WTC11 (cell line): ENCODE measurements around the gene TSKU. TPM values are rescaled to one million over a fixed set of nuclear protein-coding genes. Genes with fewer than 3 reads are reported as not detected.

Source experiments
- ATAC-seq: fragments of 200-7000 bp; cut with Tn5 transposase; 2 replicates; pipeline ENCODE4 v1.10.0; 2021; ENCODE audit warnings: mild to moderate bottlenecking, moderate library complexity
- CTCF ChIA-PET: fragments of 300-600 bp; sonication (Branson Sonifier 250); formaldehyde crosslinking; loops from one replicate; lab custom pipeline; 2021; ENCODE audit warnings: antibody characterized with exemption; lab: Charles Lee
- POLR2A ChIA-PET: fragments of 350-600 bp; sonication (Branson Sonifier 250); formaldehyde crosslinking; loops from one replicate; lab custom pipeline; 2021; ENCODE audit warnings: antibody characterized with exemption; lab: Charles Lee
- DNase-seq: peaks from one replicate; pipeline ENCODE4 v3.0.0; 2021; ENCODE audit warnings: low spot score
- H3K27ac Mint-ChIP-seq: 2 replicates; pipeline ENCODE4 v1.8.0; 2021; ENCODE audit warnings: mixed read lengths
- H3K27me3 Mint-ChIP-seq: 2 replicates; pipeline ENCODE4 v1.8.0; 2021; ENCODE audit warnings: low read depth, mild to moderate bottlenecking, moderate library complexity, mixed read lengths
- H3K36me3 Mint-ChIP-seq: 2 replicates; pipeline ENCODE4 v1.8.0; 2021; ENCODE audit warnings: mixed read lengths
- H3K4me1 Mint-ChIP-seq: 2 replicates; pipeline ENCODE4 v1.8.0; 2022; ENCODE audit warnings: mixed read lengths
- H3K4me3 Mint-ChIP-seq: 2 replicates; pipeline ENCODE4 v1.8.0; 2021; ENCODE audit warnings: mild to moderate bottlenecking, moderate library complexity, mixed read lengths
- H3K9me3 Mint-ChIP-seq: 2 replicates; pipeline ENCODE4 v1.8.0; 2021; ENCODE audit warnings: mixed read lengths
- ATF1 ChIP-seq: sonication (generic); formaldehyde crosslinking; IDR thresholded peaks from 2 replicates; pipeline ENCODE4 v1.8.1; 2023; ENCODE audit warnings: mild to moderate bottlenecking, moderate library complexity, missing genetic modification reagents
- NR3C1 ChIP-seq: sonication (generic); formaldehyde crosslinking; conservative IDR thresholded peaks from 2 replicates; pipeline ENCODE4 v1.8.1; 2023; ENCODE audit warnings: low read depth, mild to moderate bottlenecking, missing genetic modification reagents
- PRRX2 ChIP-seq: fragments of 250-450 bp; sonication (Bioruptor Pico); IDR thresholded peaks from 2 replicates; pipeline ENCODE4 v1.8.0; 2021; ENCODE audit warnings: mild to moderate bottlenecking
- SOX15 ChIP-seq: fragments of 250-450 bp; sonication (Bioruptor Pico); IDR thresholded peaks from 2 replicates; pipeline ENCODE4 v1.9.0; 2021; ENCODE audit warnings: mild to moderate bottlenecking
- ZNF317 ChIP-seq: sonication (generic); formaldehyde crosslinking; IDR thresholded peaks from 2 replicates; pipeline ENCODE4 v1.8.1; 2023; ENCODE audit warnings: low read depth, mild to moderate bottlenecking, moderate library complexity, missing genetic modification reagents, borderline replicate concordance
- total RNA-seq: library from RNA; stranded (reverse); gene quantifications from 3 replicates; pipeline ENCODE4 v1.2.3, GENCODE V29; 2021
- TF ChIP-seq, protein P1 (sequence below): sonication (generic); formaldehyde crosslinking; IDR thresholded peaks from 2 replicates; pipeline ENCODE4 v1.8.0; 2023; ENCODE audit warnings: mild to moderate bottlenecking, missing genetic modification reagents
- TF ChIP-seq, protein P2 (sequence below): sonication (generic); formaldehyde crosslinking; IDR thresholded peaks from 2 replicates; pipeline ENCODE4 v1.8.1; 2022; ENCODE audit warnings: low read depth, missing genetic modification reagents, borderline replicate concordance
- TF ChIP-seq, protein P3 (sequence below): fragments of 250-450 bp; sonication (Bioruptor Pico); conservative IDR thresholded peaks from 2 replicates; pipeline ENCODE4 v1.9.0; 2021; ENCODE audit warnings: mild to moderate bottlenecking
- TF ChIP-seq, protein P4 (sequence below): fragments of 250-450 bp; sonication (Bioruptor Pico); IDR thresholded peaks from 2 replicates; pipeline ENCODE4 v1.9.0; 2021; ENCODE audit warnings: mild to moderate bottlenecking, borderline replicate concordance

TSKU gene
- total RNA-seq, 1 experiment from 2014 or later, result 30.3 TPM

DNA sequence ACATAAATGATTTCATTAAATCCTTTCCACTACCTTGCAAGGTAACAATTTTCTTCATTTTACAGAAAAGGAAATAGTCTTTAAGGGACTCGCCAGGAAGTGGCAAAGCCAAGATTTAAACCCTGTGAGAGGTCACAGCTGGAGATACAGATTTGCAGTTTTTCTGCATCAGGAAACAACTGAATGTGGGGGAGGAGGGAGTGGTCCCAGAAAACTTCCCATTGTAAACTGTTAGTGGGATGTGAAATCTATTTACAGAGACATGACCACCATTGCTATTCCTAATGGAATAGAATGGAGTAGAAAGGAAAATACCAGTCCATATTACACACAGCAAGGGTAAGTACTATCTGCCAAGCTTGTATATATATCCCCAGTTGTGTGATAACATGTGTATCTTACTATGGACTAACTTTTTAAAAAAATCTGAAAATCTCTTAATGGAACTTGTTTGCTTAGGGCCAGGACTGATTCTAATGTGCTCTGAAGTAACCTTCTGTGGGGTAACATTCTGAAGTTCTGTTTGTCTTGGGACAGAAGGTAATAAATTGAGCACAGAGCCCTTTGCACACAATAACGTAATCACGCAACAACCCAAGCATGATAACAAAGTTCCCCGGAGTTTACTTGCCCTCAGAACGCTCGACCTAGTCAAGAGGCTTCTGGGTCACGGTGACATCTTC, 10.9 kb upstream of the TSKU start (continued):
- no peak for TF ChIP-seq SOX15 (CRISPR knock-in tag)

DNA sequence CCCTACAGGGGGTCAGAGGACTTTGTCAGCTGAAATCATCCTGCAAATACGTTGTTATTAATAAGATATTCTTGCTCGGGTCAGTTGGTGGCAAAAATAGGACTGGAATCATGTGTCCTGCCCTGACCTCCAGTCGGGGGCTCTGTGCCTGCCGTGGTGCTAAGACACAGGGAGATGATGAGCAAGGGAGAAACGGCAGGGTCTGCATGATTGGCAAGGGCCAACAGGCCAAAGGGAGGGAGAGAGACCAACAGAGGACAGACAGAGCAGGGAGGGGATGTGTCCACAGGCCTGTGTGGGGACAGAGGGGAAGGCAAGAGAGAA, 10.4 kb upstream of the TSKU start:
- ChIA-PET POLR2A (no interaction called here), CTCF (no interaction called here)
- TF ChIP-seq PRRX2 (CRISPR knock-in tag), result no peak
- no peak for TF ChIP-seq NR3C1 (CRISPR knock-in tag)
- TF ChIP-seq, protein P1, sequence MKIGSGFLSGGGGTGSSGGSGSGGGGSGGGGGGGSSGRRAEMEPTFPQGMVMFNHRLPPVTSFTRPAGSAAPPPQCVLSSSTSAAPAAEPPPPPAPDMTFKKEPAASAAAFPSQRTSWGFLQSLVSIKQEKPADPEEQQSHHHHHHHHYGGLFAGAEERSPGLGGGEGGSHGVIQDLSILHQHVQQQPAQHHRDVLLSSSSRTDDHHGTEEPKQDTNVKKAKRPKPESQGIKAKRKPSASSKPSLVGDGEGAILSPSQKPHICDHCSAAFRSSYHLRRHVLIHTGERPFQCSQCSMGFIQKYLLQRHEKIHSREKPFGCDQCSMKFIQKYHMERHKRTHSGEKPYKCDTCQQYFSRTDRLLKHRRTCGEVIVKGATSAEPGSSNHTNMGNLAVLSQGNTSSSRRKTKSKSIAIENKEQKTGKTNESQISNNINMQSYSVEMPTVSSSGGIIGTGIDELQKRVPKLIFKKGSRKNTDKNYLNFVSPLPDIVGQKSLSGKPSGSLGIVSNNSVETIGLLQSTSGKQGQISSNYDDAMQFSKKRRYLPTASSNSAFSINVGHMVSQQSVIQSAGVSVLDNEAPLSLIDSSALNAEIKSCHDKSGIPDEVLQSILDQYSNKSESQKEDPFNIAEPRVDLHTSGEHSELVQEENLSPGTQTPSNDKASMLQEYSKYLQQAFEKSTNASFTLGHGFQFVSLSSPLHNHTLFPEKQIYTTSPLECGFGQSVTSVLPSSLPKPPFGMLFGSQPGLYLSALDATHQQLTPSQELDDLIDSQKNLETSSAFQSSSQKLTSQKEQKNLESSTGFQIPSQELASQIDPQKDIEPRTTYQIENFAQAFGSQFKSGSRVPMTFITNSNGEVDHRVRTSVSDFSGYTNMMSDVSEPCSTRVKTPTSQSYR (CRISPR knock-in tag), result no peak
- no peak for DNase-seq
- Mint-ChIP-seq H3K4me1 (peaks cover 61% of the 10 kb centered on the region), H3K9me3 (peaks cover 36% of the 10 kb centered on the region), H3K27me3 (peaks cover 26% of the 10 kb centered on the region), H3K36me3 (peaks cover 39% of the 10 kb centered on the region), H3K27ac (no peak overlapping the region), H3K4me3 (no peak overlapping the region)
- ATAC-seq, result no peak

DNA sequence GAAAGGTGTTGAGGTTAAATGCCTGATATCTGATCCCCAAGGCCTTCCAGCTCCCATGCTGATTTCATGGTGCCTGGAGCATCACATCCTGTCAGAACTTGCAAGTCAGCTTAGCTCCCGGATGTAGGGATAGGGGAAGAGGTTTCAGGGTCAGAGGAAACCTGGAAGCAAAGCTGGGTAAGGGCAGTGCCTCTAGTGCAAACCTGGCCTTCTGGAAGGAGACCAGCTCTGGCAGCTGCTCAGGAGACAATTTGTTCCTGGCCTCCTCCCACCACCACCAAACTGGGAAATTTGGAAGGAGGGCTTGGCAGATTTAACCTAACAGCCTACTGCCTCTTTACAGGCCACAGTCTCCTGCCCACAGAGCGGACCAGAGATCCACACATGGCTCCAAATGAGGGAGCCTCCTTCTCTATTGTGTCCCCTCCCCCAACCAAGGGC, 9.2 kb upstream of the TSKU start:
- Mint-ChIP-seq H3K27ac (no peak overlapping the region), H3K4me1 (peaks cover 53% of the 10 kb centered on the region), H3K9me3 (peaks cover 48% of the 10 kb centered on the region), H3K4me3 (no peak overlapping the region), H3K36me3 (peaks cover 51% of the 10 kb centered on the region), H3K27me3 (peaks cover 38% of the 10 kb centered on the region)
- no peak for DNase-seq
- TF ChIP-seq, protein P2, sequence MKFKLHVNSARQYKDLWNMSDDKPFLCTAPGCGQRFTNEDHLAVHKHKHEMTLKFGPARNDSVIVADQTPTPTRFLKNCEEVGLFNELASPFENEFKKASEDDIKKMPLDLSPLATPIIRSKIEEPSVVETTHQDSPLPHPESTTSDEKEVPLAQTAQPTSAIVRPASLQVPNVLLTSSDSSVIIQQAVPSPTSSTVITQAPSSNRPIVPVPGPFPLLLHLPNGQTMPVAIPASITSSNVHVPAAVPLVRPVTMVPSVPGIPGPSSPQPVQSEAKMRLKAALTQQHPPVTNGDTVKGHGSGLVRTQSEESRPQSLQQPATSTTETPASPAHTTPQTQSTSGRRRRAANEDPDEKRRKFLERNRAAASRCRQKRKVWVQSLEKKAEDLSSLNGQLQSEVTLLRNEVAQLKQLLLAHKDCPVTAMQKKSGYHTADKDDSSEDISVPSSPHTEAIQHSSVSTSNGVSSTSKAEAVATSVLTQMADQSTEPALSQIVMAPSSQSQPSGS (CRISPR knock-in tag), result no peak
- TF ChIP-seq, protein P3, sequence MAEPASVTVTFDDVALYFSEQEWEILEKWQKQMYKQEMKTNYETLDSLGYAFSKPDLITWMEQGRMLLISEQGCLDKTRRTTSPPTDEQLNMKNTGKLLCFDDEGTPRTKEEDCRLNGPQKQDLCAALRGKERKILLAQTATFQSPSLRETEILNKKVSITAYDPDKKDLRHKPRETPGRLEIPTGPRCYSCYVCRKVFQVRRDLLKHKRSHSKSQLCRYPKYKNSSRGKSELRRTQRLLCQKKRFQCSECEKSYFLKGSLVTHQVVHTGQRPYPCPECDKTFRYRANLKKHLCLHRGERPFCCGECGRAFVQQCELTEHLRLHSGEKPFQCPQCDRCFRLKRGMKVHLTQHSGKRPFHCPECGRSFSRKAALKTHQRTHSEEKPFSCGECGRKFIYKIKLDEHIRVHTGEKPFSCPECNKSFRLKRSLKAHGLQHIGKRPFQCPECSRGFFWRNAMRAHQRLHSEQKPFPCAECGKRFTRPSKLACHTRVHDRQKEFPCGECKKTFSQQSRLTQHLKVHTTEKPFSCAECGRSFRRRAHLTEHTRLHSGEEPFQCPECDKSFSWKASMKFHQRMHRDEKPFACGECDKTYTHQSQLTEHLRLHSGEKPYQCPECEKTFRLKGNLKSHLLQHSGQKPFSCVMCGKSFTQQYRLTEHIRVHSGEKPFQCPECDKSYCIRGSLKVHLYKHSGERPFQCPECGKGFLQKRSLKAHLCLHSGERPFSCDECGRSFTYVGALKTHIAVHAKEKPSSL, result no peak
- TF ChIP-seq, protein P4, sequence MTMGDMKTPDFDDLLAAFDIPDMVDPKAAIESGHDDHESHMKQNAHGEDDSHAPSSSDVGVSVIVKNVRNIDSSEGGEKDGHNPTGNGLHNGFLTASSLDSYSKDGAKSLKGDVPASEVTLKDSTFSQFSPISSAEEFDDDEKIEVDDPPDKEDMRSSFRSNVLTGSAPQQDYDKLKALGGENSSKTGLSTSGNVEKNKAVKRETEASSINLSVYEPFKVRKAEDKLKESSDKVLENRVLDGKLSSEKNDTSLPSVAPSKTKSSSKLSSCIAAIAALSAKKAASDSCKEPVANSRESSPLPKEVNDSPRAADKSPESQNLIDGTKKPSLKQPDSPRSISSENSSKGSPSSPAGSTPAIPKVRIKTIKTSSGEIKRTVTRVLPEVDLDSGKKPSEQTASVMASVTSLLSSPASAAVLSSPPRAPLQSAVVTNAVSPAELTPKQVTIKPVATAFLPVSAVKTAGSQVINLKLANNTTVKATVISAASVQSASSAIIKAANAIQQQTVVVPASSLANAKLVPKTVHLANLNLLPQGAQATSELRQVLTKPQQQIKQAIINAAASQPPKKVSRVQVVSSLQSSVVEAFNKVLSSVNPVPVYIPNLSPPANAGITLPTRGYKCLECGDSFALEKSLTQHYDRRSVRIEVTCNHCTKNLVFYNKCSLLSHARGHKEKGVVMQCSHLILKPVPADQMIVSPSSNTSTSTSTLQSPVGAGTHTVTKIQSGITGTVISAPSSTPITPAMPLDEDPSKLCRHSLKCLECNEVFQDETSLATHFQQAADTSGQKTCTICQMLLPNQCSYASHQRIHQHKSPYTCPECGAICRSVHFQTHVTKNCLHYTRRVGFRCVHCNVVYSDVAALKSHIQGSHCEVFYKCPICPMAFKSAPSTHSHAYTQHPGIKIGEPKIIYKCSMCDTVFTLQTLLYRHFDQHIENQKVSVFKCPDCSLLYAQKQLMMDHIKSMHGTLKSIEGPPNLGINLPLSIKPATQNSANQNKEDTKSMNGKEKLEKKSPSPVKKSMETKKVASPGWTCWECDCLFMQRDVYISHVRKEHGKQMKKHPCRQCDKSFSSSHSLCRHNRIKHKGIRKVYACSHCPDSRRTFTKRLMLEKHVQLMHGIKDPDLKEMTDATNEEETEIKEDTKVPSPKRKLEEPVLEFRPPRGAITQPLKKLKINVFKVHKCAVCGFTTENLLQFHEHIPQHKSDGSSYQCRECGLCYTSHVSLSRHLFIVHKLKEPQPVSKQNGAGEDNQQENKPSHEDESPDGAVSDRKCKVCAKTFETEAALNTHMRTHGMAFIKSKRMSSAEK (CRISPR knock-in tag), result no peak
- ChIA-PET CTCF (interaction anchor here (1.1 kb wide), 2 partner anchors 40 to 52 kb away, joined by 3 to 4 read pairs; no protein-coding TSS in a partner anchor), POLR2A (interaction anchor here (0.7 to 0.9 kb wide), 2 partner anchors 13 to 87 kb away, joined by 3 to 4 read pairs; no protein-coding TSS in a partner anchor)
- ATAC-seq, result no peak

DNA sequence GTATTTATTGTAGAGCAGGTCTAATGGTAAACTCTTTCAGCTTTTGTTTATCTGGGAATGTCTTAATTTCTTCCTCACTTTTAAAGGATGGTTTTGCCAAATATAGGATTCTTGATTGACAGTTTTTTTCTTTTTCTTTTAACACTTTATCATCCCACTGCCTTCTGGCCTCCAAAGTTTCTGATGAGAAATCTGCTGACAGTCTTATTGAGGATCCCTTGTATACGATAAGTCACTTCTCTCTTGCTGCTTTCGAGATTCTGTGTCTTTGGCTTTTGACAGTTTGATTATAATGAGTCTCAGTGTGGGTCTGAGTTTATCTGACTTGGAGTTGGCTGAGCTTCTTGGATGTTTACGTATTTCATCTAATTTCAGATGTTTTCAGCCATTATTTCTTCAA, 6.7 kb upstream of the TSKU start:
- no peak overlapping the region for H3K4me3 Mint-ChIP-seq
- DNase-seq (no peak), ATAC-seq (no peak)
- peaks cover 61% of the 10 kb centered on the region for H3K9me3 Mint-ChIP-seq
- CTCF ChIA-PET, result no interaction called here
- H3K27ac Mint-ChIP-seq, result no peak overlapping the region
- TF ChIP-seq ZNF317 (CRISPR knock-in tag), result peak; percentile 84
- TF ChIP-seq ATF1 (CRISPR knock-in tag), result no peak
- TF ChIP-seq, all 79 proteins: peak for 1
- POLR2A ChIA-PET, result no interaction called here
- Mint-ChIP-seq H3K27me3 (peaks cover 31% of the 10 kb centered on the region), H3K36me3 (peaks cover 70% of the 10 kb centered on the region), H3K4me1 (peaks cover 48% of the 10 kb centered on the region)
